GM21367 (cell line): ENCODE data around the gene SMIM20.

Experiments used
- ATAC-seq: cut with Tn5 transposase; IDR thresholded peaks from one replicate; pipeline ENCODE4 v1.9.1; 2021; ENCODE audit not compliant: unreplicated experiment

The SMIM20 gene

GRCh38 chr4:25951390-25951952 lies 37.5 kb downstream of the SMIM20 start:
- no peak for ATAC-seq

DNA sequence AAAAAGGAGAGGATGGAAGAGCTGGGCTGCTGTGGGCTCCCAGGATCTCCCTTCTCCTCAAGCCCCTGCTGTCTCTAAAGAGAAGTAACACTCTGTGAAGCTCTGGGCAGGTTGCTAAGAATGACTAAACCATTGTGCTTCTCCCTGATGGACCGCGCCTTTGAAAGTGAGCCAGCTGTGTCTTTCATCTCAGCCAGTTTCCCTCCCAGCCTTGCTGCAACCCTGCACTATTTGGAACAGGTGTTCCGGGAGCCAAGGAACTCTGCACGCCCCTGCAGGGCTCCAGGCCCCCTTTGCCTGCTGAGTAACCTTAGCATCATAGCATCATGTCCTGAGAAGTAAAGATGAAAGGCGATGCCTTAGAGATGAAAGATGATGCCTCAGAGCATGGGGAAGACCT lies 39.7 kb downstream of the SMIM20 start:
- ATAC-seq: no peak

- ATAC-seq: no peak
Observed at GRCh38 chr4:25954293-25954904, 40.4 kb downstream of the SMIM20 start.

- ATAC-seq: no peak
Observed at GRCh38 chr4:25955705-25956104, 41.7 kb downstream of the SMIM20 start.

DNA sequence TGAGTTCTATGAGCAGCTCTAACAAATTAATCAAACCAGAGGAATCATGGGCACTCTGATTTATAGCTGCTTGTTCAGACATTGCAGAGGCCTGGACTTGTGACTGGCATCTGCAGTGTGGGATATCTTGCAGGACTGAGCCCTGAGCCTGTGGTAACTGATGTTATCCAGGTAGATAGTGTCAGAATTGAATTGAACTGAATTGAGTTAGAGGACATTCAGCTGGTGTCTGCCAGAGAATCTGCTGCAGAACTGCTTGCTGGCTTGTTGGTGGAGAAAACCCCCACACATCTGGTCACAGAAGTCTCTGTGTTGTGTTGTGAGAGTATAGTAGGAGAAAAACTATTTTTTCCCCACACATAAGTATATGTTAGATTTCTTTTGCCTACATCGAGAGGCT lies 42.2 kb downstream of the SMIM20 start:
- no peak for ATAC-seq

DNA sequence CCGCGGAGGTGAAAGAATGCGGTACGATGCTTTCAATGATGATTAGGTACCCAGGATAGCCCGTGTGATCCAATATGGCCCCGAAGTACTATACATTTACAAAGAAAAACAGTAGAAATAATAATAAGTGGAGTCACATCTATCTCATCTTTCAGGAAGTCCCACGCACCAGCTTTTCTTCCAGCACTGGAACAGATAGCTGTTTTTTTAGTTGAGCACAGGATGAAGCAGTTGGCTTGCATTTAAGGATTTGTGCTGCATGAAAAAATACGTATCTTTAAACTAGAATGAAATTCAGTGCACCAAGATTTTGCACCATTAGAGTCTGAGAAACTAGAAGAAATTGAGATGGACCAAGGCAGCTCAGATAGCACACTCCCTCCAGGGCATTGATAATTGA lies 44.1 kb downstream of the SMIM20 start:
- ATAC-seq: no peak

DNA sequence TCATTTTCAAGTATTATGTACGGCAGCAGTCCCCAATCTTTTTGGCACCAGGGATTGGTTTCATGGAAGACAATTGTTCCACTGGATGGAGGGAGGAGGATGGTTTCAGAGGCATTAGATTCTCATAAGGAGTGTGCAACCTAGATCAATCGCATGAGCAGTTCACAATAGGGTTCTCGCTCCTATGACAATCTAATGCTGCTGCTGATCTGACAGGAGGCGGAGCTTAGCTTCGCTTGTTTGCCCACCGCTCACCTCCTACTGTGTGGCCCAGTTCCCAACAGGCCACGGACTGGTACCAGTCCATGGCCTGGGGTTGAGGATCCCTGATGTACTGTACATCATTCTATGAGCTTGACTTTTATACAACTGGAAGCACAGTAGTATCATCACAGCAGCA lies 48.4 kb downstream of the SMIM20 start:
- no peak for ATAC-seq

DNA sequence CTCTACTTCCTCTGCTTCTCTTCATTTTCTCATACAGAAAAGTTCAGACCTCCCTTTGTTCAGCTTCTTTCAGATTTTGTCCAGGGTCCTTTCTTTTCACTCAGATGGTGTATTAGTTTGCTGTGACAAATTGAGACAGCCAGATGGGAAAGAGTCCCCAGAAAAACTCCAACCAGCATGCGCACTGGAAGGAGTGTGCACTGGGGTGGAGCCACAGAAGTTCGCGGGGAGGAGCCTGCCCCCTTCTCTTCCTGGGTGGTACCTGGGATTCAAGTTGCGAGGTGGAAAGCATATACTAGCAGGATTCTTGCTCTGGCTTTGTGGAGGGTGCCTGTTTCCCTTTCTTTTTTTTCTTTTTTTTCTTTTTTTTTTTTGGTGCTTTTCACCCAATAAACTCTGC lies 51.6 kb downstream of the SMIM20 start:
- ATAC-seq: no peak

DNA sequence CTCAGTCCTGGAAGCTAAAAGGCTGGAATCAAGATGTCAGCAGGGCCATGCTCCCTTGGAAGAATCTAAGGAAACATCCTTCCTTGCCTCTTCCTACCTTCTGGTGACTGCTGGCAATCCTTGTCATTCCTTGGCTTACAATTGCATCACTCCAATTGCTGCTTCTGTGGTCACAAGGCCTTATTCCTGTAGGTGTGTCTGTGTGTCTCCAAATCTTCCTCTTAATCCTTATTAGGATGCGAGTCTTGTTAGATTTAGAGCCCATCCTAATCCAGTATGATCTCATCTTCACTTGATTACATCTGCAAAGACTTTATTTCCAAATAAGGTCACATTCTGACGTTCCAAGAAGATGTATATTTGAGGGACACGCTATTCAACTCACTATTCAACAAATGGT lies 52.2 kb downstream of the SMIM20 start:
- no peak for ATAC-seq

- ATAC-seq: no peak
Observed at GRCh38 chr4:25969374-25970155, 55.5 kb downstream of the SMIM20 start.

DNA sequence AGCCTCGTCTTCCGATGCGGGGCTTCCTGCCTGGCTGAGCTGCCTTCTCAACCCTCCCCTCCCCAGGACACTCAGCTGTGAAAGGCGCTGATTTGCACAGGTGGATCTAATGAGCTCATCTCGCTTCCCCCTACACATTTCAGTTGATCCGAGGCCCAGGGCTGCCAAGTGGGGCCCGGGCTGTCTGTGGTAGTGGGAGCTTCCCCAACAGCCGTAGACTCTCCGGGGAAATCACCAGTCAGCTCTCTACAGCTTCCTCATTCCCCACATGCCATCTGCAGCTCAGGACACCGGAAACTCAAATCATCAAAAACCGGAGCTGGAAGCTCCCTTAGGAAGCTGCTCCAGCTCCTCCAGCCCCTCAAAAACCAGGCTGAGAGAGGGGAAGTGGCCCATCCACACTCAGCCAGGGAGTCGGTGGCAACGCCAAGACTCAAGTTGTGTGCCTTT lies 56.2 kb downstream of the SMIM20 start:
- ATAC-seq: no peak

- no peak for ATAC-seq
Observed at GRCh38 chr4:25970691-25971432, 56.8 kb downstream of the SMIM20 start.

- ATAC-seq: no peak
Observed at GRCh38 chr4:25972366-25972765, 58.3 kb downstream of the SMIM20 start.

- no peak for ATAC-seq
Observed at GRCh38 chr4:25972984-25973745, 59.1 kb downstream of the SMIM20 start.

- no peak for ATAC-seq
Observed at GRCh38 chr4:25976780-25977179, 62.8 kb downstream of the SMIM20 start.

DNA sequence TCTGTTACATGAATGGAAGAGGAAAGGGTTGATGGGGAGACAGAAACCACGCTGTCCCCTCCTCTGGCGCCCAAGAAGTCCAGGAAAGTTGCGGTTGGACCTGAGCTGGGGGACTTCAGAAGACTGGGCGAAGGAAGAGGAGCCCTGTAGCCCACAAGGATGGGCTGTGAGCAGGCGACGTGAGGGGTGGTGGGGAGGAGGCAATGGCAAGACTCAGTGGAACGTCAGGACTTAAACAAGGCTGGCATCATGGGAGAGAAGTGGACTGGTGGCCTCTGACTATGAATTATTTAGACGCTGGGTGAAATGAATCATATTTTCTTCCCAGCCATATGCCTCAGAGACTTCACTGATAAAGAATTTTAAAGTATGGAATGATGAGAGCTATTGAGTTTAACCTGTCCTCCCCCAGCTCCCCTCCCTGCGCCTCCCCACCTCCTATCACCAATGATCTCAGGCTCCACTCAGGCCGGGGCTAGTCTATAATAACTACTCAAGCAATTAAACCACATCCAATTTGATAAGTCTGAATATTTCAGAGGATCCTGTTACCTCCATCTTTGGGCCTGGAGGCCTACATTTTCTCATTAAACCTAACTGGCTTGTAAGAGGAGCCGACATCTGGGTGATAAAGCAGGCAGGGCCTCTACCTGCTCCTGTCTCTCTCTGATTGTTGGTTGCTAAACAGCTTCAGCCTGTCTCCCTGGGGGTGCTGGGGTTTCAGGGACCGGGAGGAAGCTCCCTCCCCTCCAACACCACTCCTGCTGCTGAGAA lies 63.6 kb downstream of the SMIM20 start:
- ATAC-seq: no peak

GRCh38 chr4:25978327-25978726 lies 64.3 kb downstream of the SMIM20 start:
- ATAC-seq: no peak
